ENCODE results near the gene C2orf92.

DNA sequence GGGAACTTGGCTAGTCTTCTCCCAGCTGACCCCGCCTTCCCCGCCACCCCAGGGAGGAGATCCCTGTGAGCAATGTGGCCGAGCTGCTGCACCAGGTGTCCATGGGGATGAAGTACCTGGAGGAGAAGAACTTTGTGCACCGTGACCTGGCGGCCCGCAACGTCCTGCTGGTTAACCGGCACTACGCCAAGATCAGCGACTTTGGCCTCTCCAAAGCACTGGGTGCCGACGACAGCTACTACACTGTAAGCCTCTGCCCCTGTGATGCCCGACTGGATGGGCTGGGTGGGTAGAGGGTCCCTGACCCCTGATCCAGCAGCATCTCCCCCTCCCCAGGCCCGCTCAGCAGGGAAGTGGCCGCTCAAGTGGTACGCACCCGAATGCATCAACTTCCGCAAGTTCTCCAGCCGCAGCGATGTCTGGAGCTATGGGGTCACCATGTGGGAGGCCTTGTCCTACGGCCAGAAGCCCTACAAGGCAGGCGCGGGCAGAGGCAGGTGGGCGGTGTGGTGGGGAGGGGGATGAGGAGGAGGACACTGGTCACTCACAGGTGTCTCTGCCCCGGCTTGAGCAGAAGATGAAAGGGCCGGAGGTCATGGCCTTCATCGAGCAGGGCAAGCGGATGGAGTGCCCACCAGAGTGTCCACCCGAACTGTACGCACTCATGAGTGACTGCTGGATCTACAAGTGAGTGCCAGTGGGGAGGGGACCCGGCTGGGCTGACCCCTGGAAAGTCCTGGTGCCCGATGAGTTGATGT lies 68.1 kb downstream of the C2orf92 start:
- no peak for TF ChIP-seq GATA3 (IDR thresholded peaks at IDR 0.05; ENCODE audit: low read depth, low read length)
- TF ChIP-seq GATA2 (IDR thresholded peaks at IDR 0.05; ENCODE audit: low read depth, low read length) = no peak
